Stimulated activated CD8-positive, alpha-beta memory T cell treated with anti-CD3 and anti-CD28 coated beads, Interleukin-7, amount 100 ng/mL, for 48 hours (primary cell): Measurements from ENCODE around the gene S100P.
"Not testable (repeated sequence)": the region's sequence is repeated elsewhere in the genome, so short reads cannot be mapped to it uniquely, and the experiment has no call there.

Experiments
- DNase-seq, 2 donors: peaks; one replicate each; pipeline ENCODE4 v3.0.0-alpha.2; 2020; ENCODE audit warnings: low read depth in 1 of 2; ENCODE audit errors: extremely low read depth in 1 of 2

Gene S100P

DNA sequence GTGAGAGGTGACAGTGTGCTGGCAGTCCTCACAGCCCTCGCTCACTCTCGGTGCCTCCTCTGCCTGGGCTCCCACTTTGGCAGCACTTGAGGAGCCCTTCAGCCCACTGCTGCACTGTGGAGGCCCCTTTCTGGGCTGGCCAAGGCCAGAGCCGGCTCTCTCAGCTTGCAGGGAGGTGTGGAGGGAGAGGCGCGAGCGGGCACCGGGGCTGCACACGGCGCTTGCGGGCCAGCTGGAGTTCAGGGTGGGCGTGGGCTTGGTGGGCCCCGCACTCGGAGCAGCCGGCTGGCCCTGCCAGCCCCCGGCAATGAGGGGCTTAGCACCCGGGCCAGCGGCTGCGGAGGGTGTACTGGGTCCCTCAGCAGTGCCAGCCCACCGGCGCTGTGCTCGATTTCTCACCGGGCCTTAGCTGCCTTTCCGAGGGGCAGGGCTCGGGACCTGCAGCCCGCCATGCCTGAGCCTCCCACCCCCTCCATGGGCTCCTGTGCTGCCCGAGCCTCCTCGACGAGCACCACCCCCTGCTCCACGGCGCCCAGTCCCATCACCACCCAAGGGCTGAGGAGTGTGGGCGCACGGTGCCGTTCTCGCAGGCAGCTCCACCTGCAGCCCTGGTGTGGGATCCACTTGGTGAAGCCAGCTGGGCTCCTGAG lies 21.0 kb upstream of the S100P start:
- DNase-seq = not testable (repeated sequence)

DNA sequence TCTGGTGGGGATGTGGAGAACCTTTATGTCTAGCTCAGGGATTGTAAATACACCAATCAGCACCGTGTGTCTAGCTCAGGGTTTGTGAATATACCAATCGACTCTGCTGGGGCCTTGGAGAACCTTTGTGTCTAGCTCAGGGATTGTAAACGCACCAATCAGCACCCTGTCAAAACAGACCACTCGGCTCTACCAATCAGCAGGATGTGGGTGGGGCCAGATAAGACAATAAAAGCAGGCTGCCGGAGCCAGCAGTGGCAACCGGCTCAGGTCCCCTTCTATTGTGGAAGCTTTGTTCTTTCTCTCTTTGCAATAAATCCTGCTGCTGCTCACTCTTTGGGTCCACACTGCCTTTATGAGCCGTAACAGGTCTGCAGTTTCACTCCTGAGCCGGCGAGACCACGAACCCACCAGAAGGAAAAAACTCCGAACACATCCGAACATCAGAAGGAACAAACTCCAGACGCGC lies 20.5 kb upstream of the S100P start:
- DNase-seq = not testable (repeated sequence)

- DNase-seq = peak; percentile 84 to 89
Observed at GRCh38 chr4:6673660-6674499, 19.8 kb upstream of the S100P start.

GRCh38 chr4:6674500-6675149 lies 19.1 kb upstream of the S100P start:
- DNase-seq = peak in 1 of 2 donors; percentile 50

DNA sequence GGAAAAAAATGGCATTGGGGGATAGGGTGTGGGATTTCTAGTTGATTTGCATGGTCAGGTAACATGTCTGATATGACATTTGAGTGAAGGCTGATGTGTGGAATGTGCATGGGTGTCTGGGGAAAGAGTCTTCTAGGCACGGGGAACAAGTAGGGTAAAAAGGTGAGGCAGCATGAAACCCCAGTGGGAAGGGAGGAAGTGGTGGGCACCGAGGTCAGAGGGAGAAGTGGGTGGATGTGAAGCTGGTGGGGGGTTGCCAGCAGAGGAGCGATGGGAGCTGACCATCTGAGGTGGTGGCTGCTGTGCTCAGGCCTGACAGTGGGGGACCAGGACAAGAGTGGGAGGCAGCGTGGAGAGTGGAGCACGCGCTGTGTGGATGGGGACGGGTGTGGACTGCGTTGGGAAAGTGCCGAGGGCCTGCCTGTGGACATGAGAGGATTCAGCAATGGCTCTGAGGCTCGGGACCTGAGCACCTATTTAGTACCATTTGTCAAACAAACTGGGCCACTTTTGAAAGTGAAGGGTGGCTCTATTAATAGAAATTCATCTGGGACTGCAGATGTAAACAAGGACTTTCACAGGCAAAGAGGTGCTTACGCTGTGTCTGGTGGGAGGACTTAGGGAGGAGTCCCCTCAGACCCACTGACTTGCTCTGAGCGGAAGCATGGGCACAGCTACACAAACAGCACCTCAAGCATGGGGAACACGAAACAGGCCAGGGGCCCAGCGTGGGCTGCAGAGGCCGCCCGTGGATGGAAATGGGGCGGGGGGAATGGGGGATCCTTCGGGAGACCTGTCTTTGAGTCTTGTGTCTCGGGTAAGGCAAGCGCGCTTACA lies 16.7 kb upstream of the S100P start:
- DNase-seq = no peak

DNA sequence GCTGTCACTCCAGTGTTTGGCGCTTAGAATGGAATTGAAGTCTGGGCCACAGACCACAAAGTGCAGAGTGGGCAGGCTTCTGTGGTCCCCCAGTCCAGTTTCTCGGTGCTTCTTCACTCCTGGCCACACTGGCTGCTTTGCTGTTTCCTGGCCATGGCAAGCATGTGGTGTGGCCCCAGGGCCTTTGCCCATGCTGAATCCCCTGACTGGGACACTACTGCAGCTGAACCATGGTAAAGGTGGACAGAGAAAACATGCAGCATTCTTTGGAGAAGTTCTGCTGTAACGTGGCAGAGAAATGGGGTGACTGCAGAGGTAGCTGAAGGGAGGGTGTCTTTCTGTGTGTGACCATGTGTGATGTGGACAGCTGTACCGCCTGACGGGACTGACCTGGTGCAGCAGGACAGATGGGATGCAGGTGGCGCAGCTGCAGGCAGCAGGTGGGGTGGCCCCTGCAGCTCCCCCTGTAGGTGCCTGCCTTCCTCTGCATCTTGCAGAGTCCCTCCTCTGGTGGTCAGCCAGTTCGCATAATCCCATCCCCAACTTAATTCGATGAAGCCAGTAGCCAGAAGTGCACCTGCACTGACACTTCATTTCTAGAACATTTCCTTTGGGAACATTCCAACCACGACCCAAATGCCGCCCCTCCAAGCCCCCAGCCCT lies 13.2 kb upstream of the S100P start:
- DNase-seq = no peak

GRCh38 chr4:6681191-6681590 lies 12.5 kb upstream of the S100P start:
- no peak for DNase-seq

DNA sequence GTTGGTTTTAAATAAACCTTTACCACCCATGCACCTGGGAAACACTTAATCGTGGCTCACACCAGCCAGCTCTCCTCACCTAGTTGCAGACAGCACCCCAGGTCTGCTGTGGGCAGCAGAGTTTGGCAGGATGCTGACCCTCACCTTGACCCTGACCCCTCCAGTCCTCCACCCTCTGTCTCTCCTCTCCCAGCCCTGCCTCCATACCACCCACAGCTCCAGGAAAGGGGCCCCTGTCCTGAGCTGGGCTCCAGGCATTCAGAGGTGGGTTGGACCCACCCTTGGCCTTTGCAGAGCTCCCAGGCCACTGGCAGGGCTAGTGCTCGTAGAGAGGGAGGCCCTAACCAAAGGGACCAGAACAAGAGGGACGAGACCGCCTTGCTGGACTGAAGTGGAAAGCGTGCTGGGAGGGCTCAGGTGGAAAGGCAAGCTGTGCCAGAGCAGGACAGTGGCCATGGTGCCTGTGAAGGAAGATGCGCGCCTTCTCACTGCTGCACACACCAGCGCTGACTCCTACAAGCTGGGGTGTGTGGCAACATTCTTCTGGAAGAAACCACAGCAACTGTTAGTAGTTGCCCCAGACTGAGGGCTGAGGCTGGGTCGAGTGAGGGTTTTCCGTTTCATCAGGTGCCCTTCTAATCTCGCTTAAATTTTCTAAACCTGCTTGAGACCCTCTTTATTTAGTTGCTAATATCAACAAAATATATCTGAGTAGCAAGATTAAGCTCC lies 10.7 kb upstream of the S100P start:
- no peak for DNase-seq

DNA sequence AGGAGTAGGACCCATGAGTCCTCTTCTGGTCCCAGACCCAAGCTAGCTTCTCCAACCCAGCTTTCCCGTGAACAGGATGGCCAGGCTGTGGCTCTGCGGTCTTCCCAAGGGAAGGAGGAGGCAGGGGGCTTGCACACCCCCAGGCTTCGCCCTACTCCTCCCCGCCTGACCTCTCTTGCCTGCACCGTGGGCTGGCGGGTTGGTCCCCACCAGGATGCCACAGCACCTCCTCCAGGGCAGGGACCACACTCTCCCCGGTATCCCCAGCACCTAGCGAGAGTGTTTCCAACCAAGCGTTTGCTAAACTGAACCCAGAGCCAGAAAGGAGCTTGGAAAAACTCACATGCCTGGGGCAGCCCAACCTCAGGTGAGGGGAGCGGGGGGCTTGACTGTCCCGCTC lies 9.0 kb upstream of the S100P start:
- no peak for DNase-seq

- no peak for DNase-seq
Observed at GRCh38 chr4:6686104-6686787, 7.4 kb upstream of the S100P start.

DNA sequence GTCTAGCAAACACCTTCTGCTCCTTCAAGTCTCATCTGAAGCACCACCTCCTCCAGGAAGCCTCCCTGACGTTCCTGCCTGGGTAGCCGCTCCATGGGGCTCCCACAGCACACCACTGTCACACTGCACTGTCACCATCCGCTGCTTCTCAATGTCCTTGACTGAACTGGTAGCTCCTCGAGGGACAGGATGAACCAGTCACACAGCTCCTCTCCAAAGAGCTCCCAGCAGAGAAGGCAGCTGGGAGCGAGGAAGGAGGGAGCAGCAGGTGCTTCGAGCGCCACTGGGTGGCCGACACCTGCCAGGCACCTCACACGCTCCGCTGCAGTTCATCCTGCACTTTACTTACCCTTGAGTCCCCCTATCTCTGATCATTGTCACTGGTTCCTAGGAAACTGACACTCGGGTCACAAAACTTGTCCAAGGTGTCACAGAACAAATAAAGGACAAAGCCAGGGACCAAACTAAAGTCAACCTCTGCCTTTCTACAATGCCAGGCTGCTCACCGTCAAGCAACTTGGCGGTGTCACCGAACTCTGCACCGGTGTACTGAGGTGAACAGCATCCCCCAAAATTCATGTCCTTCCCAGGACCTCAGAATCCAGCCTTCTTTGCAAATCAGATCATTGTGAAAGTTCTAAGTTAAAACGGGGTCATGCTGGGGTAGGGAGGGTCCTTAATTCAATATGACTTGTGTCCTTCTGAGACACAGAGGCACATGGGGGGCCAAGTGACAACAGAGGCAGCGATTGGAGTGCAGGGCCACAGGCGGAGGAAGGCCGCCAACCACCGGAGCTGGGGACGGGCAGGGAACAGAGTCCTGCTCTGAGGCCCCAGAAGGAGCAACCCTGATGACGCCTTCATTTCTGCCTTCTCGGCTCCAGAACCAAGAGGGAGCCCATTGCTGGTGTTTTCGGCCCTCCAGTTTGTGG lies 5.5 kb upstream of the S100P start:
- no peak for DNase-seq

DNA sequence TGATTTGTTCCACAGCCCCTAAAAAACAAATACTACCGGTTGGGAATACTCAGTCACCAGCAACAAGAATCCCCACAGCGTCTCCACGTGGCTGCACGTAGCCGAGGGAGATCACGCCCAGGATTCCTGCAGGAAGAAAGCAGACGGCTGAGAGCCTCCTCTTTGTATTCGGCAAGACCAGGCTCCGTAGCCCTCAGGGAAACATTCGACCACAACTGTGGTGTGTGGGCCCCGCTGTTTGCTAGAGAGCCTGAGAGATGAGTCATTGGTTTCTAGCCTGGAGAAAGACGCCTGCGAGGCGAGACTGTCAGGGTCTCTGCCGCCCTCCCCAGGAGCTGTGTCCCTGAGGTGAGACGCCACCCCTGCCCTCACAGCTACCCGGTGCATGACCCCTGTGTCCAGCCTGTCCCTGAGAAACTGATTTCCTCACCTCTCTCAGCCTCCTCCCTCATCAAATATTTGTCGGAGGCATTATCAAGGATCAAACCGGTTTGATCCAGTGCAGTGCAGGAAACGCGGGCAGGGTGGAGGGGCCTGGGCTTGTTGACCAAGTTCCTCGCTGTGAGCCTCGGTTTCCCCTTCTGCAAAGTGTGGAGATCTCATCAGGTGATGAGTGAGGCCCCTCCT lies 4.7 kb upstream of the S100P start:
- DNase-seq = peak; percentile 61 to 80

GRCh38 chr4:6689506-6689960 lies 4.1 kb upstream of the S100P start:
- no peak for DNase-seq

DNA sequence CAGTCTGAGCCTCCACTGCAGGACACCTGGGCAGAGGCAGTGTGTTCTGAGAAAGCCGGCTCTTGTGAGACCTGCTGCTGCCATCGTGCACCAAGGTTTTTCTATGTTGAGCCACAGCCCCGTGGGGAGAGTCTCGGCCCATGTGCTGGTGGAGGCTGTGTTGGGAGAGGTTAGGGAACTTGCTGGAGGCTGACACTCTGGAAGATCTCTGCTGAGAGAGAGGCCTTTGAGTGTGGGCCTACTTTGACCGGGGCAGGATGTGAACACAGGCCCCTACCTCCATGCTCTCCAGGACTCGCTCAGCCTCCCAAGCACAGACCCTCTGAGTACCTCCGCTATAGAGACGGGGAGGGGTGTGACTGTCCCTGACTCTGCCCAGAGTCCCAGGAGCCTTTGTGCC lies 1.3 kb upstream of the S100P start:
- no peak for DNase-seq

DNA sequence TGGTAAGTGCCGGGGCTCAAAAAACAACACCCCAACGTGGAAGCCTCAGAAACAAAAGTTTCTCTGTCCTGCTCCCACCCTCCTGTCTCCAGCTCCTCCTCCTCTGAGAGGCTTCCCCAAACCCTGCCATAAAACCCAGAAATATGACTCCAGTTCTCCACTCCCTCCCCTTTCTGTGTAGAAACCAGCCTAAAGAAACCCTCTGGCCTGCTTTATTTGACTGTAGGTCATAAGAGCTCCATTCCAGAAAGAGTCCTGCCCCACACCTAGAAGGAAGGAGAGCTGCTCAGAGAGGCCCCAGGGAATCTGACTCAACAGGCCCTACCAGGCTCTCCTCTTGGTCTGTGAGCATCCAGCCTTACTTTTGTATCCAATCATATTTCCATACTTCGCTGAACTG lies 872 bp upstream of the S100P start:
- no peak for DNase-seq

DNA sequence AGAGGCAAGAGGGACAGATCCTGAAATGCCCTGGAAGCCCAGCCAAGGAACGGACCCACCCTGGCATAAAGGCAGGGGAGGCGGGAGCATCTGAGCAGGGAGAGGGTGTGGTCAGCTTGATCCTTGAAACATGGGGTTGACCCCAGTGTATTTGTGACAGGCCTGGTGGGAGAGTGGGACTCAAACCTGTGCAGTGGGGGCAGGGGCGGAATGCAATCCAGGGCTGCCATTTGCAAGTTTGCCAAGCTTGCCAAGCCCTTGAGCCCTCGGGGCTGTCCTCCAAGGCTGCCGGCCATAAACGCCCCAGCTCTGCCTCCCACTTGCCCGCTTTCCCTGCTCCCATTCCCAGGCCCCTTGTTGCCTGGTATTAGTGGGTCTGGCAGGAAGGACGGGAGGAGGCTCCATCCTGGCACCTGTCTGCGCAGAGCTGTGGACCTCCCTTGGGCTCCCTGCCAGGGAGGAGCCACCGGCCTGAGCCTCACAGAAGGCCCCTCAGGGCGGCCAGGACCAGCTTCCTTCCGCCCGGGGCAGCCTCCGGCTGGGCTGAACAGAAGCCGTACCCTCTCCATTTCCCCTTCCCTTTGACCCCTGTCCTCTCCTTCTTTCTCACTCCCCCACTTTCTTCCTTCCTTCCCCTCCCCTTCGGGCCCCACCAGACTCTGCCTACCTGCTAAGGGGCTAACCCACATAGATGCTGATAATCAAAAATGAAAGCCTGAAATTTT lies 661 bp downstream of the S100P start:
- no peak for DNase-seq
